Natural killer cell treated with Interleukin-12 subunit alpha and Interleukin-12 subunit beta and Interleukin-15 and Interleukin-18, amount 100 ng/mL, for 72 hours (primary cell): ENCODE measurements around the gene ADGRL2. TPM values are rescaled to one million over a fixed set of nuclear protein-coding genes. Genes with fewer than 3 reads are reported as not detected.
"Not testable (repeated sequence)": the region's sequence is repeated elsewhere in the genome, so short reads cannot be mapped to it uniquely, and the experiment has no call there.

ENCODE experiments used
- ATAC-seq, 2 donors: fragments of 150-1000 bp; cut with Tn5 transposase in 1 of 2; sonication (Bioruptor Pico), chemical (Tn5 transposase) in 1 of 2; 2 replicates each; pipeline ENCODE4 v1.10.0; 2021
- DNase-seq: peaks from one replicate; pipeline ENCODE4 v3.0.0; 2022; ENCODE audit warnings: low spot score
- H3K27ac Mint-ChIP-seq, 2 donors: 1 replicate in 1 of 2; 2 replicates in 1 of 2; pipeline ENCODE4 v1.8.0; 2022; ENCODE audit warnings: mixed read lengths in 2 of 2, mild to moderate bottlenecking in 1 of 2, moderate library complexity in 1 of 2
- H3K27me3 Mint-ChIP-seq, 2 donors: 1 replicate in 1 of 2; 2 replicates in 1 of 2; pipeline ENCODE4 v1.8.0; 2022; ENCODE audit warnings: mixed read lengths in 2 of 2
- H3K36me3 Mint-ChIP-seq: one replicate; pipeline ENCODE4 v1.8.0; 2022; ENCODE audit warnings: mixed read lengths
- H3K4me1 Mint-ChIP-seq, 2 donors: 1 replicate in 1 of 2; 2 replicates in 1 of 2; pipeline ENCODE4 v1.8.0; 2022; ENCODE audit warnings: low read depth in 2 of 2, mixed read lengths in 2 of 2, mild to moderate bottlenecking in 1 of 2
- H3K4me3 Mint-ChIP-seq: one replicate; pipeline ENCODE4 v1.8.0; 2022; ENCODE audit warnings: mixed read lengths
- H3K9me3 Mint-ChIP-seq: 2 replicates; pipeline ENCODE4 v1.8.0; 2022; ENCODE audit warnings: mixed read lengths
- total RNA-seq, 2 donors: library from RNA; stranded (reverse); gene quantifications; one replicate each; pipeline ENCODE4 v1.2.3, GENCODE V29; 2022

ADGRL2 gene
- total RNA-seq, 2 donors from 2014 or later, result 0.43 TPM; not detected in 1

DNA sequence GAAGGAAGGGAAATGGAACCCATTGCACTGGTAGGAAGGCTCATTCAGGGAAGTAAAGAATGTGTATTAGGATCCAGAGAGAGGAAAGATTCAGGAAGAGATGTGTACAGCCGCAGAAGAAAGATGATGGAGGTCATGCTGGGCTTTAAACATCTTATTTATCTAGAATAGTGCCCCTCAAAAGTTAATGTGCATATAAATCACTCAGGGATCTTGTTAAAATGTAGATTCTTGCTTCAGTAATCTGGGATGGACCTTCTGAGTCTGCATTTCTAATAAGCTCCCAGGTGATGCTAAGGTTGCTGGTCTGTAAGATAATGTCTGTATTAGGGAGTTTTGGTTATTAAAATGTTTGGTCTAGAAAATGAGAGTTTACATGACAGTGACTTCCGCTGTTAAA, 46.3 kb downstream of the ADGRL2 start:
- H3K27me3 Mint-ChIP-seq, result no peaks in the 10 kb centered on the region
- no peak overlapping the region for H3K27ac Mint-ChIP-seq
- no peak for ATAC-seq
- H3K9me3 Mint-ChIP-seq, result no peaks in the 10 kb centered on the region
- no peak for DNase-seq
- H3K36me3 Mint-ChIP-seq, result no peaks in the 10 kb centered on the region
- H3K4me1 Mint-ChIP-seq, result no peaks in the 10 kb centered on the region
- no peak overlapping the region for H3K4me3 Mint-ChIP-seq

DNA sequence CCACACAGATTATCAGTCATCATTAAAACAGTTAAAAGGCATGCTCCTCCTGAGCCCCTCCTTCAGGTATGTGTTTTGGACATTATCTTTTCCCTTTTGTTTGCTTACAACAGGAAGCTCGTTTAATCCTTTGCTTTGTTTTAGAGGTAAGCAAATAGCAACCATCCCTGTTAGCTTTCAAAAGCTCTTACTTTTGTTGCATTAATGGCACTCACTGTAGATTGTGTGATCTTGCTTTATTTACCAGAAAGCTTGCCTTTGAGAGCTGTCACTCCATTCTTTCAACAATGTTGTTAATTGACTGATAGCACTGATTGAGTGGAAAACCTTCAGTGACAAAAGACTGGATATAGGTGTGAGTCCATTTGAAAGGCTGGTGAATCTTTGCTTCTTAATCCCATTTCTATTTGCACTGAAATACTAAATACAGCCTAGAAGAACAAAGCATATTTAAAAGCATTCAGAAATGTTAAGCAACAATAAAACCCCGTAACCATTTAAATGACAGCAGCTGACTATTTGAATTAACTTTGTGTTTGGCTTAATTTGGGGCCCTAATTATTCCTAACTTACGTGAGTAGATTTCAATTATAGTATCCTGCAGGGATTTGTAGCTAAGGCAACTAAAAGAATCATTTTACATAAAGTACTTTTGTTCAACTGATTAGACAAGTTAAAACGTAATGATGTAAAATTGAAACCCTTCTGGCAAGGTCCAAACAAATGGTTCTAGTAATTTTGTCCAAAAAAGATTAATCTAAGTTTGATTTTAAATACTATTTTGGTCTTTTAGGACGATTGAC, 48.3 kb downstream of the ADGRL2 start:
- H3K27ac Mint-ChIP-seq, result no peak overlapping the region

DNA sequence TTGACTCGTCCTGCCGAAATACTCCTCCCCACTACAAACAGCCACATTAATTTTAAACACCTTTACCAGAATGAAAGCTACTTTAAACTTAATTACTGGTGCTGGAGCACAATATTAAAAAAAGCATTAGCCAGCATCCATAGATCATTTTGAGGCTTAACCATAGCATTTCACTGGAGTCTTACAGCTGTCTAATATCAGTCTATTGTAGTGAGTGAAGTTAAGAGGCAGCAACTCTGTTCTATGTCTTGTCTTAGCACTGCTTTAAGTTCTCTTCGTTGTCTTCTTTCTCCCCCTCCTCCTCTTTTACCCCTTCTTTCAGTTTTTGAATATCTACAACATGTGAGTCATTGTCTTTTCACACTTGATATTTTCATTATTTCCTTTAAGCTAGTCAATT, 49.3 kb downstream of the ADGRL2 start:
- Mint-ChIP-seq H3K4me3 (no peak overlapping the region), H3K36me3 (peaks cover 4% of the 10 kb centered on the region), H3K9me3 (no peaks in the 10 kb centered on the region), H3K27me3 (no peaks in the 10 kb centered on the region), H3K27ac (no peak overlapping the region), H3K4me1 (no peaks in the 10 kb centered on the region)
- DNase-seq (no peak), ATAC-seq (no peak)

More for the DNA sequence above, 48.3 kb downstream of the ADGRL2 start:
- H3K4me1 Mint-ChIP-seq, result no peaks in the 10 kb centered on the region
- H3K9me3 Mint-ChIP-seq, result no peaks in the 10 kb centered on the region
- no peaks in the 10 kb centered on the region for H3K27me3 Mint-ChIP-seq
- no peak for DNase-seq
- no peaks in the 10 kb centered on the region for H3K36me3 Mint-ChIP-seq
- no peak overlapping the region for H3K4me3 Mint-ChIP-seq
- ATAC-seq, result no peak

DNA sequence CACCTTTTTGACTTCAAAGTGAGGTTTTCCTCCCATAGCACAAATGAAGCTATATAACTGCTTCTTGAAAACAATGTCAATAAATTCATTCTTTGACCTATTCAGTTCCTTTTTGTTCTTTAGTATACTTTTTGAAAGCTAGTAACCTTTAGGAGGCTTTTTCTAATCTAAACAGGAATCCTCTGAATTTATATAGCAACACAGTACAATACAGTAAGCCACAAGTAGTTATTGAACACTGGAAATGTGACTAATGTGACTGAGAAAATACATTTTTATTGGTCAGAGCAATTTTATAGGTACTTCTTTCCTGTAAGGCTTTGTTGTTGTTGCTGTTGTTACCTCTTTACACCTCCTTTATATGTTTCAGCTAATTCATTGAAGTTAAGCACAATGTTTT, 49.8 kb downstream of the ADGRL2 start:
- H3K27ac Mint-ChIP-seq, result no peak overlapping the region
- no peaks in the 10 kb centered on the region for H3K27me3 Mint-ChIP-seq
- DNase-seq (no peak), ATAC-seq (no peak)
- no peaks in the 10 kb centered on the region for H3K9me3 Mint-ChIP-seq
- H3K4me3 Mint-ChIP-seq, result no peak overlapping the region
- H3K36me3 Mint-ChIP-seq, result peaks cover 4% of the 10 kb centered on the region
- no peaks in the 10 kb centered on the region for H3K4me1 Mint-ChIP-seq

DNA sequence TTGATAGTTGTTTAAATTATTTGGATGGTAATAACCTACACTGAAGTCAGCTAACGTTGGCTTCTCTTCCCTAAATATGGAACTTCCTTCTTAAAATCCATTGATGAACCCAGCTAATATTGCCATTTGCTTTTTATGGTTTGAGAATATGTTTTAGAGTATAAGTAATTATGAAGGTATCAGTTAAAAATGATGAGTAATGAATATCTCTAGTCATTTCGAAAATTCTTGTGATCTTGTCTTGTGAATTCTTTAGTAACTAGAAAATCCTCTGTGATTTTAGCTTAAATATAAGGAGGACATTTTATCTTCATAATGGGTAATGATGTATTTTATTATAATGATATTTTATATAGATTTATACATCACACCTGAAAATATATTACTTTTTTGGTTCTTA, 50.5 kb downstream of the ADGRL2 start:
- Mint-ChIP-seq H3K4me1 (no peaks in the 10 kb centered on the region), H3K36me3 (peaks cover 4% of the 10 kb centered on the region), H3K9me3 (peaks cover 4% of the 10 kb centered on the region), H3K27ac (no peak overlapping the region), H3K27me3 (no peaks in the 10 kb centered on the region), H3K4me3 (no peak overlapping the region)
- ATAC-seq (no peak), DNase-seq (no peak)

DNA sequence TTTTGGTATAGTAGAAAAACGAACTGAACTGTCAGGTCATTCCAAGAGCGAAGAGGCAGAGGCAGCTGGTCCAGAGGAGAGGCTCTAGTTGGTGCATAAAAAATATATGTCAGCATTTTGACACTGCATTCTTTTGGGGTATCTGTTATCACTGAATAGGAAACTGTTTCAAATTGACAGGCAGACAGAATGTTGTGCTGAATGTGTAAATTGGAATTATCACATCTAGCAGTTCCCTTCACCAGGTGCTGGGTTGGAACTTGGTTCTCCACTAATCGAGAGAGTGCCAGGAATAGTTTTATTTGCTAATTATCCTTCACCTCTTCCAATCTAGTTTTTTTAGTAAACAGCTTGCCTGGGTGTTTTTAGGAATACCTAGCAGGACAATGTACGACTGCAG, 52.2 kb downstream of the ADGRL2 start:
- DNase-seq, result no peak
- Mint-ChIP-seq H3K4me1 (no peaks in the 10 kb centered on the region), H3K4me3 (no peak overlapping the region), H3K27ac (no peak overlapping the region), H3K36me3 (peaks cover 4% of the 10 kb centered on the region), H3K9me3 (peaks cover 4% of the 10 kb centered on the region), H3K27me3 (no peaks in the 10 kb centered on the region)
- no peak for ATAC-seq

DNA sequence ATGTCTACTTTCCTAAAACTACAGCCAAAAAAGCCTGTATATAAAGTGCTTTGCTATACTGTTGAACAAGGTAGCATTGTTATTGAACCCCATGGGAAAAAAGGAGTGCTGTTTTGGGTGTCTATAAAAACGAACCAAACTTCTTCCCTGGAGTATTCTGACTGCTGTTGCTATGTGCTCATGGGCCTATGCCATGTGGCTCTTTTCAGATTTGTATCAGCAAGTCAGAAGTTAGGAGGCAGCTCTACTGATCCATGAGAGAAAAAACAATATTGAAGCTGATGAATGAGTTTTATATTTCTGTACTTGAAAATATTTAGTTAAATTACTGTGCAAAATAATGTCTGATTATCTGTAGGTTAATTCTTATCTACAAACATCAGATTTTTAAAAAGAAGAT, 66.5 kb downstream of the ADGRL2 start:
- H3K4me3 Mint-ChIP-seq, result no peak overlapping the region
- H3K27me3 Mint-ChIP-seq, result no peaks in the 10 kb centered on the region
- no peak overlapping the region for H3K27ac Mint-ChIP-seq
- ATAC-seq (no peak), DNase-seq (no peak)
- peaks cover 8% of the 10 kb centered on the region for H3K9me3 Mint-ChIP-seq
- no peaks in the 10 kb centered on the region for H3K4me1 Mint-ChIP-seq
- H3K36me3 Mint-ChIP-seq, result no peaks in the 10 kb centered on the region

DNA sequence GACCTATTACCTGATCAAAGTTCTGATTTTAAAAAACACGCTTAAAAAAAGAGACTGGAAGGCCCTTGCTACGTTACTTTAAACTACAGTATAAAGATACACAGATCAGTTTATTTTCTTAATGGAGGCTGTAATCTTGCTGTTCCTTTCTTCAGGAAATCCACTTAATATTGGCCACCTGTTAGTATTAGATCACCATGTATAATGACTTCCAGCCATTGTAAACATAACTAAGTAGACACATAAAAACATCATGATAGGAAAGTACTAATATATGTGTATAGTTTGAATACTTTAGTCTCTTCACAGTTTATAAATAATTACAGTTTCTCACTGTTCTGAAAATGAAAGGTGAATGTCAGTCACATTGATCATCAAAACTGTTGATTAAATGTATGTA, 68.6 kb downstream of the ADGRL2 start:
- Mint-ChIP-seq H3K27ac (no peak overlapping the region), H3K9me3 (peaks cover 8% of the 10 kb centered on the region), H3K36me3 (no peaks in the 10 kb centered on the region), H3K4me1 (no peaks in the 10 kb centered on the region), H3K27me3 (no peaks in the 10 kb centered on the region), H3K4me3 (no peak overlapping the region)
- ATAC-seq, result no peak
- DNase-seq, result no peak

DNA sequence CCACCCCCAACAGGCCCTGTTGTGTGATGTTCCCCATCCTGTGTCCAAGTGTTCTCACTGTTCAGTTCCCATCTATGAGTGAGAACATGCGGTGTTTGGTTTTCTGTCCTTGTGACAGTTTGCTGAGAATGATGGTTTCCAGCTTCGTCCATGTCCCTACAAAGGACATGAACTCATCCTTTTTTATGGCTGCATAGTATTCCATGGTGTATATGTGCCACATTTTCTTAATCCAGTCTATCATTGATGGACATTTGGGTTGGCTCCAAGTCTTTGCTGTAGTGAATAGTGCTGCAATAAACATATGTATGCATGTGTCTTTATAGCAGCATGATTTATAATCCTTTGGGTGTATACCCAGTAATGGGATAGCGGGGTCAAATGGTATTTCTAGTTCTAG, 70.4 kb downstream of the ADGRL2 start:
- not testable (repeated sequence) for H3K4me3 Mint-ChIP-seq, H3K27me3 Mint-ChIP-seq

DNA sequence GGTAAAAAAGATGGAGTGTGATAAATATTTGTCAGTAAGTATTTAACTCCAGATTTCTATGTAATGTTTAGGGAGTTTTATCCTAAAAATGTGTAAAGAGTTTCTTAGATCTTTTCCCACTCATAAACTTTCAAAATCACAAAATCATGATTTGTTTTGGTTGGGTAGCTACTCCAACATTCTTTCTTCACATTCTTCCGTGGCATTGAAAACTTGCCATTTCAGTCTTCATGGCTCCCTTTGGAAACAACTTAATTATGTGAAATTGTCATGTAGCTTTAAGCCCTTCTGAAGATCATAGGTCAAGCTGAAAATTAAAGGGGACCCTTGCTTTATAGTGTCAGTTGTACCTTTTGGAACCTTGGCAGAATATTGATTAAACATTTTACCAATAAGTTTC, 73.2 kb downstream of the ADGRL2 start:
- Mint-ChIP-seq H3K4me3 (no peak overlapping the region), H3K4me1 (no peaks in the 10 kb centered on the region), H3K27ac (no peak overlapping the region), H3K9me3 (peaks cover 6% of the 10 kb centered on the region), H3K36me3 (no peaks in the 10 kb centered on the region), H3K27me3 (no peaks in the 10 kb centered on the region)
- DNase-seq (no peak), ATAC-seq (no peak)

More for the DNA sequence above, 70.4 kb downstream of the ADGRL2 start:
- not testable (repeated sequence) for H3K4me1 Mint-ChIP-seq, H3K27ac Mint-ChIP-seq, H3K36me3 Mint-ChIP-seq, DNase-seq, ATAC-seq
- H3K9me3 Mint-ChIP-seq, result peaks cover 11% of the 10 kb centered on the region

DNA sequence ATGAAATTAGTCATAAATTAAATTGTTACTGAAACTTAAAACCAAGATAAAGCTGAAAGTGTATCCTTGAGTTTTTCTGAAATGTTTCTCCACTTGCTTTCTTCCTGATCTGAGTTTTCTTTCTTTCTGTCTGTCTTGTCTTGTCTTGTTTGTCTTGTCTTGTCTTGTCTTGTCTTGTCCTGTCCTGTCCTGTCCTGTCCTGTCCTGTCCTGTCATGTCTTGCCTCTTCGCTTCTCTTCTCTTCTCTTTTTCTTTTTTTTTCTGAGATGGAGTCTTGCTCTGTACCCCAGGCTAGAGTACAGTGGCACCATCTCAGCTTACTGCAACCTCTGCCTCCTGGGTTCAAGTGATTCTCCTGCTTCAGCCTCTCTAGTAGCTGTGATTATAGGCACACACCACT, 73.7 kb downstream of the ADGRL2 start:
- Mint-ChIP-seq H3K27ac (no peak overlapping the region), H3K9me3 (peaks cover 6% of the 10 kb centered on the region), H3K4me3 (no peak overlapping the region), H3K27me3 (no peaks in the 10 kb centered on the region), H3K4me1 (no peaks in the 10 kb centered on the region), H3K36me3 (no peaks in the 10 kb centered on the region)
- ATAC-seq (no peak), DNase-seq (no peak)

DNA sequence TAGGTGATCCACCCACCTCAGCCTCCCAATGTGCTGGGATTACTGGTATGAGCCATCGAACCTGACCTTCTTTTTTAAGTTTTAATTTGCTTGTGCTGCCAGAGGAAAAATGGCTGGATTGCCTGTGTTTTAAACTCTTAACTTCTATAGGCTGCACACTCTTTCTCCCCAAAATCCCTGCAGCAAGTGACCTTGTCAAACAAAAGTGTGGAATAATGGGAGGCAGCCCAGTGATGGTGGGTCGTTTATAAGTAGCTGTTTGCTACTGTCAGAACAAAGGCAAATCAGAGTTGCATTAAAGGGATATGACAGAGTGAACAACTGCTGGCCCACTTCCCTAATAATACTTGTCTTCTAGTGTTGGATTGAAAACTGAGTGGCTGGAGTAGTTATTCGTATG, 74.2 kb downstream of the ADGRL2 start:
- Mint-ChIP-seq H3K4me1 (no peaks in the 10 kb centered on the region), H3K4me3 (no peak overlapping the region), H3K9me3 (peaks cover 6% of the 10 kb centered on the region), H3K27ac (no peak overlapping the region), H3K27me3 (no peaks in the 10 kb centered on the region), H3K36me3 (no peaks in the 10 kb centered on the region)
- DNase-seq, result no peak
- ATAC-seq, result no peak

DNA sequence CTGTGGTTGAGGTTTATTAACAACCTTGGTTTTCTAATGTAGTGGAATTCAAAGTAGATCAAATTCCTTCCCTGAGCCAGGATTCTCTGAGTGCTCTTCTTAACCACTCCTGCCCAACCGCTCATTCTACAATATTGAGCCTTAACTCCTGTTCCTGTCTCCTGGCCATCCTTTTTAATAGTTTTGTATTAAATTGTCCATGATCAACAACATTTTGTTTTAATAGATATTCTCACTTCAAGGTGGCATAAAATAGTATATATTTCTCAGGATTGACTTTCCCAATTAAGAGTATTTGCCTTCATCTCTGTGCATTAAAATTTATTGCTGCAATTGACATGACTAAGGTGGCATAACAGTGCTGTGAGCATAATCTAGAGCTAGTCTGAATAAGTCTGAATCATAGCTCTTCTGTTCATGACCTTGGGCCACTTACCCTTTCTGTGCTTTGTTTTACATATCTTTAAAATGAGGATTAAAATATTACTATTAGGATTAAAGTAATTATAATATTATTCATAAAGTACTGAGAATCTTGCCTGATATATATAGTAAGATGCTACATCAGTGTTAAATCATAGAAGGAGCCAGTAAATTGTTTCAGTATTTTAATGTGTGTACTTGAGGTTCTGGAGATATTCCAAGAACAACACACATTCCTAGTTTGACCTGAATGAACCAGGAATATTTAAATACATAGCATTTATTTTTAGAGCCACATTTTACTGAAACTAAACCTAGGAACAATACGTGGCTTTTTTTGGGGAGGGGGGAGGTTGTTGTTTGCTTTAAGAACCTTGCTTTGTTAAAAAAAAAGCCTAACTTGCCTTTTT, 76.4 kb downstream of the ADGRL2 start:
- Mint-ChIP-seq H3K9me3 (peaks cover 14% of the 10 kb centered on the region), H3K27me3 (no peaks in the 10 kb centered on the region), H3K4me3 (no peak overlapping the region), H3K36me3 (peaks cover 7% of the 10 kb centered on the region), H3K4me1 (no peaks in the 10 kb centered on the region), H3K27ac (no peak overlapping the region)
- DNase-seq, result no peak
- ATAC-seq, result no peak

DNA sequence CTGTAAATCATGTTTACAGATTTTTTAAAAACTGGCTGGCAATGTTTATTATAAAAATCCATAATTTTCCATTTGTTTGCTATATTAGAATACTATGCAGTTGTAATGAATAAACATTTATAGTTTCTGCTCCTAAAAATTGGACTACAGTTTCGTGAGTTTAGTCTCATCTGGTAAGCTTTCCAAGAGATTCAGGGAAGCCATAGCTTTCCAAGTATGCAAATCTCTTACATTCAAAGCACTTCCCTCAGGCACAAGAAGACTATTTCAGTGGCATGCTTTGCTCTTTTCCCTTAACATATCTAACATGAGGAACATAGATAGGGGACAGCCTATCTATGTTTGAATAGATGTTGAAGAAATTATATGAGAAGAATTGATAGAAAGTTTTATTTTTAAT, 77.2 kb downstream of the ADGRL2 start:
- no peaks in the 10 kb centered on the region for H3K4me1 Mint-ChIP-seq
- no peak overlapping the region for H3K27ac Mint-ChIP-seq
- ATAC-seq, result no peak
- no peak for DNase-seq
- H3K36me3 Mint-ChIP-seq, result peaks cover 7% of the 10 kb centered on the region
- H3K9me3 Mint-ChIP-seq, result peaks cover 12% of the 10 kb centered on the region
- H3K27me3 Mint-ChIP-seq, result no peaks in the 10 kb centered on the region
- H3K4me3 Mint-ChIP-seq, result no peak overlapping the region
